Spleen (tissue), 11 donors: ENCODE data around the gene GGTLC1. TPM values are rescaled to one million over a fixed set of nuclear protein-coding genes. Genes with fewer than 3 reads are reported as not detected.
"Not testable (repeated sequence)": the region's sequence is repeated elsewhere in the genome, so short reads cannot be mapped to it uniquely, and the experiment has no call there.

Experiments used
- DNase-seq: peaks from one replicate; pipeline ENCODE4 v3.0.0-alpha.2; 2020
- H3K27ac ChIP-seq, 8 donors: fragments of 200-600 bp; sonication (generic) in 7 of 8; 1 replicate in 4 of 8; 2 replicates in 4 of 8; pipeline versions ENCODE4 v1.5.0 to v1.8.0; 2016 to 2021; ENCODE audit warnings: inconsistent platforms in 4 of 8, mild to moderate bottlenecking in 4 of 8, moderate library complexity in 1 of 8
- H3K27me3 ChIP-seq, 7 donors: fragments of 200-600 bp; sonication (generic) in 6 of 7; replicated peaks in 1 of 7; 1 replicate in 4 of 7; 2 replicates in 3 of 7; pipeline versions ENCODE4 v1.5.0 to v1.8.0; 2016 to 2021; ENCODE audit warnings: inconsistent platforms in 3 of 7, mild to moderate bottlenecking in 1 of 7
- H3K36me3 ChIP-seq, 6 donors: fragments of 200-600 bp; sonication (generic) in 5 of 6; 1 replicate in 4 of 6; 2 replicates in 2 of 6; pipeline versions ENCODE4 v1.5.0 to v1.8.0; 2016 to 2021; ENCODE audit warnings: inconsistent platforms in 2 of 6
- H3K4me1 ChIP-seq, 6 donors: fragments of 200-600 bp; sonication (generic) in 5 of 6; 1 replicate in 3 of 6; 2 replicates in 3 of 6; pipeline versions ENCODE4 v1.5.0 to v1.8.0; 2016 to 2021; ENCODE audit warnings: inconsistent platforms in 3 of 6
- H3K4me3 ChIP-seq, 8 donors: fragments of 200-600 bp; sonication (generic) in 7 of 8; 1 replicate in 4 of 8; 2 replicates in 4 of 8; pipeline versions ENCODE4 v1.5.0 to v1.8.0; 2016 to 2021; ENCODE audit warnings: inconsistent platforms in 4 of 8, mild to moderate bottlenecking in 4 of 8, moderate library complexity in 2 of 8
- H3K9me3 ChIP-seq, 8 donors: fragments of 200-600 bp; sonication (generic) in 7 of 8; 1 replicate in 4 of 8; 2 replicates in 4 of 8; pipeline versions ENCODE4 v1.5.0 to v1.8.0; 2016 to 2021; ENCODE audit warnings: inconsistent platforms in 4 of 8
- CTCF ChIP-seq, 11 experiments: fragments of 200-600 bp in 7 of 11; fragments of 450-650 bp in 4 of 11; sonication (generic) in 4 of 11; IDR thresholded peaks in 8 of 11; conservative IDR thresholded peaks in 3 of 11; 1 replicate in 7 of 11; 2 replicates in 4 of 11; pipeline versions ENCODE4 v1.4.0 to v1.8.0; 2016 to 2021; ENCODE audit warnings: antibody characterized with exemption in 11 of 11, inconsistent platforms in 4 of 11, mild to moderate bottlenecking in 1 of 11
- WGBS, 5 donors: extraction: QIAGEN DNeasy Blood & Tissue Kit in 3 of 5; methylation state at CpG; one replicate each; pipeline versions ENCODE4 v1.1.5 to v1.1.7; 2013 to 2018; 5-methylcytosine and 5-hydroxymethylcytosine counted together
- intact Hi-C: fragments of 100-400 bp; cut with DNase I; formaldehyde crosslinking; loops from one replicate; pipeline ENCODE4 v1.15.0; 2023; ENCODE audit warnings: low total_unique reads
- polyA plus RNA-seq, 3 donors: library from polyadenylated mRNA; stranded (reverse); fragments of 200-250 nt; gene quantifications; one replicate each; pipeline ENCODE4 v1.2.1, GENCODE V29; 2013
- total RNA-seq, 7 donors: library from RNA; depleted of rRNA in 3 of 7; stranded (reverse); fragments of >200 nt in 3 of 7; fragmentation: NEBNext Ultra II Directional in 4 of 7; extraction: Animal tissue kit (Norgen Biotek cat#: 25700) in 4 of 7; gene quantifications; one replicate each; pipeline versions ENCODE4 v1.1.0 to v1.2.1, GENCODE V29; 2016 to 2021
- donor health status: healthy with polysubstance abuse.
- donor health status: DM: no; HTN: no; CAD: no; lungs with moderate emphysema.
- donor health status: DM: no; HTN: no; CAD: no.
- donor health status: Bipolar disorder and iron deficiency.
- donor health status: healthy.
- donor health status: DM: no; HTN: no; CAD: no.
- donor health status: DM: yes; HTN: yes; CAD: no.

GGTLC1 gene
- total and polyA plus RNA-seq, 10 donors = not detected

- H3K27ac ChIP-seq, H3K36me3 ChIP-seq, H3K9me3 ChIP-seq, H3K4me1 ChIP-seq, H3K4me3 ChIP-seq, intact Hi-C loops, H3K27me3 ChIP-seq: not testable (repeated sequence)
- peak in 1 of 11 experiments; percentile 6 for TF ChIP-seq CTCF (IDR thresholded peaks at IDR 0.05 in 8 of 11, conservative IDR thresholded peaks at IDR 0.05 in 3 of 11)
- WGBS, 5 donors = 82 to 91% (median 84%) methylated on average over 6 to 15 of the region's 15 CpGs
- DNase-seq = peak; percentile 73
Measured at GRCh38 chr20:23985066-23985789, 3.4 kb downstream of the GGTLC1 start.

- H3K27ac ChIP-seq, intact Hi-C loops, H3K36me3 ChIP-seq, H3K4me1 ChIP-seq, H3K4me3 ChIP-seq, H3K27me3 ChIP-seq, H3K9me3 ChIP-seq: not testable (repeated sequence)
- WGBS, 5 donors = 40 to 56% (median 47%) methylated on average over 2 to 9 of the region's 12 CpGs; no CpG with 5 or more reads in 1 of the 5 donors
- TF ChIP-seq CTCF (IDR thresholded peaks at IDR 0.05 in 8 of 11, conservative IDR thresholded peaks at IDR 0.05 in 3 of 11) = peak in 2 of 11 experiments; percentile 46 to 54
- peak; percentile 51 for DNase-seq
Measured at GRCh38 chr20:23984476-23985023, 4.0 kb downstream of the GGTLC1 start.

- peak; percentile 41 for DNase-seq
- H3K27ac ChIP-seq, H3K4me1 ChIP-seq, H3K36me3 ChIP-seq, H3K9me3 ChIP-seq, H3K27me3 ChIP-seq, intact Hi-C loops, H3K4me3 ChIP-seq: not testable (repeated sequence)
- 56 to 81% (median 77%) methylated on average over 4 to 11 of the region's 11 CpGs for WGBS, 5 donors
Measured at GRCh38 chr20:23982112-23983018, 6.2 kb downstream of the GGTLC1 start.

GRCh38 chr20:23981526-23981925 is 7.1 kb downstream of the GGTLC1 start:
- H3K36me3 ChIP-seq, intact Hi-C loops, H3K27ac ChIP-seq, H3K4me1 ChIP-seq, H3K27me3 ChIP-seq, H3K4me3 ChIP-seq, H3K9me3 ChIP-seq: not testable (repeated sequence)
- peak; percentile 49 for DNase-seq
- WGBS, 5 donors = 83 to 100% (median 90%) methylated on average over 2 to 5 of the region's 5 CpGs

GRCh38 chr20:23981014-23981413 is 7.6 kb downstream of the GGTLC1 start:
- H3K27ac ChIP-seq = not testable (repeated sequence)
- 55 to 76% (median 64%) methylated on average over 6 to 11 of the region's 11 CpGs for WGBS, 5 donors

GRCh38 chr20:23979899-23980811 is 8.4 kb downstream of the GGTLC1 start:
- H3K9me3 ChIP-seq, H3K36me3 ChIP-seq, H3K27me3 ChIP-seq, H3K4me1 ChIP-seq, H3K27ac ChIP-seq, intact Hi-C loops, H3K4me3 ChIP-seq: not testable (repeated sequence)
- peak; percentile 67 for DNase-seq
- 70 to 87% (median 81%) methylated on average over 12 to 17 of the region's 17 CpGs for WGBS, 5 donors

More at GRCh38 chr20:23981014-23981413, 7.6 kb downstream of the GGTLC1 start:
- H3K36me3 ChIP-seq, intact Hi-C loops, H3K4me3 ChIP-seq, H3K4me1 ChIP-seq, H3K9me3 ChIP-seq, H3K27me3 ChIP-seq: not testable (repeated sequence)
- peak; percentile 47 for DNase-seq

GRCh38 chr20:23979380-23979779 is 9.2 kb downstream of the GGTLC1 start:
- H3K4me3 ChIP-seq, H3K4me1 ChIP-seq, H3K27ac ChIP-seq, intact Hi-C loops, H3K36me3 ChIP-seq, H3K27me3 ChIP-seq, H3K9me3 ChIP-seq: not testable (repeated sequence)
- WGBS, 5 donors = 55 to 86% (median 69%) methylated on average over 2 to 6 of the region's 6 CpGs
- peak; percentile 50 for DNase-seq

GRCh38 chr20:23978457-23978856 is 10.1 kb downstream of the GGTLC1 start:
- peak; percentile 61 for DNase-seq
- intact Hi-C loops, H3K36me3 ChIP-seq, H3K9me3 ChIP-seq, H3K4me1 ChIP-seq, H3K27me3 ChIP-seq, H3K4me3 ChIP-seq, H3K27ac ChIP-seq: not testable (repeated sequence)
- 19 to 27% (median 24%) methylated on average over 4 to 6 of the region's 6 CpGs for WGBS, 5 donors
